Choroid plexus epithelial cell (primary cell): ENCODE measurements around the gene RERE.

Source experiments
- DNase-seq: peaks from one replicate; pipeline ENCODE4 v3.0.0-alpha.2; 2010; ENCODE audit warnings: low read depth
- H3K4me3 ChIP-seq: 2 replicates; pipeline ENCODE4 v1.5.1; 2011; ENCODE audit warnings: low read depth, mild to moderate bottlenecking, control low read depth, low read length, moderate library complexity
- TF ChIP-seq, protein P1 (sequence below): conservative IDR thresholded peaks from 2 replicates; pipeline ENCODE4 v1.5.1; 2011; ENCODE audit warnings: low read depth, mild to moderate bottlenecking, control low read depth, inconsistent platforms, low read length, moderate library complexity

RERE gene

DNA sequence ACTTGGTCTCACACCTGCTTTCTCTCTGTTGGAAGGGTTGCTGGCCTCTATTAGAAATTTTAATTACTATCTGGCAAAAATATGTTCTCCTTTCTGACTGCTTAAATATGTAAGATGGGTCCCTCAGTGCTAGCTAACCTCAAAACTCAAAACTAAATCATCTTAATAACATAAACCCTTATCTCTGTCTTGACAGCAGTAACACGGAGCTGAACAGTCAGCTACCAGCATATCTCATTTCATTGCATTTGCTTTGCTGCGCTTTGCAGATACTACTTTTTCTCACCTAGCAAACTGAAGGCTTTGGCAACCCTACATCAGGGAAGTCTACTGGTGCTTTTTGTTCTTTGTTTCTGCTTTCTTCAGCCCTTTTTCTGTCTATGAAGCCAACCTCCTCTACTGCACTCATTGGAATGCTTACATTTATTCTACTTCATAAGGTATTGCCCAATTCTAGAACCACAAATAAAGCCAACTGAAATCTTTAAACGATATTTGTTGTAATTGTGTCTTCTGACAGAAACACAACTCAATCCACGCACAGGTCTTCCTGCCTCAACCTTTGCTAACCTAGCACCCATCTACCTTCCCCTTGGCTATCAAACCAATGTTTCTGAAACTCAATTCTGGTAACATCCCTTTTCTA, 95.6 kb downstream of the RERE start:
- TF ChIP-seq, protein P1, sequence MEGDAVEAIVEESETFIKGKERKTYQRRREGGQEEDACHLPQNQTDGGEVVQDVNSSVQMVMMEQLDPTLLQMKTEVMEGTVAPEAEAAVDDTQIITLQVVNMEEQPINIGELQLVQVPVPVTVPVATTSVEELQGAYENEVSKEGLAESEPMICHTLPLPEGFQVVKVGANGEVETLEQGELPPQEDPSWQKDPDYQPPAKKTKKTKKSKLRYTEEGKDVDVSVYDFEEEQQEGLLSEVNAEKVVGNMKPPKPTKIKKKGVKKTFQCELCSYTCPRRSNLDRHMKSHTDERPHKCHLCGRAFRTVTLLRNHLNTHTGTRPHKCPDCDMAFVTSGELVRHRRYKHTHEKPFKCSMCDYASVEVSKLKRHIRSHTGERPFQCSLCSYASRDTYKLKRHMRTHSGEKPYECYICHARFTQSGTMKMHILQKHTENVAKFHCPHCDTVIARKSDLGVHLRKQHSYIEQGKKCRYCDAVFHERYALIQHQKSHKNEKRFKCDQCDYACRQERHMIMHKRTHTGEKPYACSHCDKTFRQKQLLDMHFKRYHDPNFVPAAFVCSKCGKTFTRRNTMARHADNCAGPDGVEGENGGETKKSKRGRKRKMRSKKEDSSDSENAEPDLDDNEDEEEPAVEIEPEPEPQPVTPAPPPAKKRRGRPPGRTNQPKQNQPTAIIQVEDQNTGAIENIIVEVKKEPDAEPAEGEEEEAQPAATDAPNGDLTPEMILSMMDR, result no peak
- peak; percentile 49 for DNase-seq
- no peak overlapping the region for H3K4me3 ChIP-seq

DNA sequence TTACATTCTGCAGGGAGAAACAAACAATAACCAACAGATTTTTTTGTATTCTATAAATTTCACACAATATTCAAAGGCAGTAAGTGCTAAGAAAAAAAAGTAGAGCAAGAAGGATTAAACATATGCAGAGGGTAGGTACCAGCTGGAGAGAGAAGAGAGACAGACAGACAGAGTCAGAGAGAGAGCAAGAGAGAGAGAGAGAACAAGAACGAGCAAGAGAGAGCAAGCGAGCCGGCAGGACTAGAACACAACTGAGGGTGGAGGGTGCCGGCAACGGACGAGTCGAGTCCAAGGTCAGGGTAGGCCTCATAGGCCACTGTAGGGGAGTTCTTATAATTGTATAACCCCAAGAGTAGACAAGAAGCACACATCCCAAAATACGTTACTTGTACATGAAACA, 97.1 kb downstream of the RERE start:
- no peak overlapping the region for H3K4me3 ChIP-seq
- no peak for DNase-seq
- TF ChIP-seq, protein P1, result no peak

DNA sequence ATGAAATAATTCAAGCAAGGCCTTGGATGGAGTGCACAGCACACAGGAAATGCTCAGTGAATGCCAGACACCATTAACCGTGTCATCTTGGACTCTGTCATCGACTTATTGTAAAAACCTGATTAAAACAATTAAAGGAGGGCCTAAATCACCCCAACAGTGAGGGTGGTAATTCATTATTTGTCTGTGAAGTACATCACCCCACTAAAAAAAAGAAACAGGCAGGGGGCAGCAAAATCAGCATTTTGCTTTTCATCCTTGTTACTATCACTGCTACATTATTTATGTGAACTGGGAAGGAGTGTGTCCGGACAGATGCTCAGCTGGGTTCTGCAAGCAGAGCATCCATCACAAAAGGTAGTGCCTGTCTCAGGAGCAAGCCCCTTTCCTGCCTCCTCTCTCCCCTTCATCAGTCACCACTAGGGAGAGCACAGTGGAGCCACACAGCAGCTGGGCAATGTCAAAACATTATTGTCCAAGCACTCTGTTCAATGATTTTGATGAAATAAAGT, 98.5 kb downstream of the RERE start:
- TF ChIP-seq, protein P1, result peak; percentile 50

DNA sequence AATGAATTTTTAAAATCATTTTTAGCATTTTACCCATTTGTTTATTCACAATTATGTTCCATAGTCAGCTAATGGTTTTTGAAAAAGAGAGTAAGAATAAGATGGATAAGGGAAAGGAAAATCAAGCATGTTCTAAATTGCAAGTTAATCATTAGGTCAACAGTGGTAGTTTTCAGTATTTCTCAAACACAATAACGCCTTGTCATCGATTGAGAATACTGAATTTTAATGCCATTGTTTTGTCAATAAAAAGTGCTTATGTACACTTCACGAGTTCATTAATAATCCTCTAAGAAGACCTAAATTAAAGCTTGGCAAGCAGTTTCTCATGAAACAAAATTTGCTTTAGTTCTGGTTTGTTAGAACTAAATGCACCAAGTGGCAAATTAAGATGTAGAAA, 100.3 kb downstream of the RERE start:
- DNase-seq, result no peak
- H3K4me3 ChIP-seq, result no peak overlapping the region
- TF ChIP-seq, protein P1, result no peak

More for the DNA sequence above, 98.5 kb downstream of the RERE start:
- H3K4me3 ChIP-seq, result no peak overlapping the region
- DNase-seq, result peak; percentile 24

DNA sequence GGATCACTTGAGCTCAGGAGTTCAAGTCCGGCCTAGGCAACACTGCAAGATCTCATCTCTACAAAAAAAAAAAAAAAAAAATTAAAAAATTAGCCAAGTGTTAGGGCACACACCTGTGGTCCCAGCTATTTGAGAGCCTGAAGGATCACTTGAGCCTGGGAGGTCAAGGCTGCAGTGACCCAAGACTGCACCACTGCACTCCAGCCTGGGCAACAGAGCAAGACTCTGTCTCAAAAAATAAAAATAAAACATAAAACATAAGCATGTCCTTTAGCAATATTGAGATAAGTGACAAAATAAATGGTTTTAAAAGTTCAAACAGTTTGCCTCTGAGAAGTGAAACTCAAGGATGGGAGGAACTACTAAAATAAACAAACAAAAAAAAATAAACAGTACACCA, 101.2 kb downstream of the RERE start:
- no peak for DNase-seq

DNA sequence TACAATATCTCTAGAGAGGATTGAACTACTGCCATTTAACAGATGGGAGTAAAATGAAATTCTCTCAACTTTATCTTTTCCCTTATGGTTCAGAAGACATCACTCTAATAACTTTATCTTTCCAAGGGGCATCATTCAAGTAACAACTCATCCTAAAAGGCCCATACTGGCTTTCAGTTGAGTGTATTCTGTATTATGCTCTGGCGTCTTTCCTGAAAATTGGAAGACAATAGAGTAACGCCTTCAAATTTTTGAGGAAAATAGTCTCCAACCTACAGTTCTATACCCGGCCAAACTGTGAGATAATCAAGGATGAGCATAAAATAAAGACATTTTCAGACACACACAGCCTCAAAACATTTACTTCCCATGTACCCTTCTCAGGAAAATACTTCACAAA, 103.3 kb downstream of the RERE start:
- DNase-seq, result no peak
- TF ChIP-seq, protein P1, result no peak
- H3K4me3 ChIP-seq, result no peak overlapping the region

More for the DNA sequence above, 101.2 kb downstream of the RERE start:
- TF ChIP-seq, protein P1, result no peak
- no peak overlapping the region for H3K4me3 ChIP-seq
